Gastrocnemius medialis (tissue), 4 donors: ENCODE data around the gene ALG6.

ENCODE experiments used
- CTCF ChIP-seq, 5 experiments: fragments of 450-650 bp in 3 of 5; fragments of 200-600 bp in 2 of 5; sonication (generic) in 2 of 5; IDR thresholded peaks in 4 of 5; conservative IDR thresholded peaks in 1 of 5; 1 replicate in 4 of 5; 2 replicates in 1 of 5; pipeline ENCODE4 v1.5.1; 2016 to 2019; ENCODE audit warnings: antibody characterized with exemption in 5 of 5, mild to moderate bottlenecking in 3 of 5, moderate library complexity in 3 of 5
- POLR2A ChIP-seq, 2 donors: fragments of 450-650 bp; IDR thresholded peaks; one replicate each; pipeline ENCODE4 v1.6.1; 2017; ENCODE audit warnings: antibody characterized with exemption in 2 of 2, mild to moderate bottlenecking in 2 of 2, moderate library complexity in 2 of 2

GRCh38 chr1:63458750-63459149, 91.3 kb downstream of the ALG6 start:
- TF ChIP-seq POLR2A (IDR thresholded peaks at IDR 0.05) (no peak), CTCF (IDR thresholded peaks at IDR 0.05 in 4 of 5, conservative IDR thresholded peaks at IDR 0.05 in 1 of 5) (no peak)
